Measurements from ENCODE around the gene CSF3. TPM values are rescaled to one million over a fixed set of nuclear protein-coding genes. Genes with fewer than 3 reads are reported as not detected.
A peak's percentile ranks its signal among the peaks of the same experiment; 100 is the strongest.

Gene CSF3
- total RNA-seq, 1 donor from 2014 or later = 1.9 TPM

- intact Hi-C loops (cut with DNase I) = no loop called here
- peaks cover 17% of the 10 kb centered on the region for H3K36me3 ChIP-seq
- no peak overlapping the region for H3K27ac ChIP-seq
- H3K4me3 ChIP-seq = no peak overlapping the region
- H3K4me1 ChIP-seq = peaks cover 31% of the 10 kb centered on the region
- no peaks in the 10 kb centered on the region for H3K9me3 ChIP-seq
- no peaks in the 10 kb centered on the region for H3K27me3 ChIP-seq (ENCODE audit: low read depth)
- DNase-seq = no peak
- no peak for TF ChIP-seq CTCF (IDR thresholded peaks at IDR 0.05)
- ATAC-seq = no peak
Measured at GRCh38 chr17:40056379-40057015, 41.3 kb downstream of the CSF3 start.

- intact Hi-C loops (cut with DNase I) = no loop called here
- peaks cover 33% of the 10 kb centered on the region for H3K4me1 ChIP-seq
- H3K27me3 ChIP-seq (ENCODE audit: low read depth) = no peaks in the 10 kb centered on the region
- H3K4me3 ChIP-seq = peak overlapping the region; percentile 7
- TF ChIP-seq CTCF (IDR thresholded peaks at IDR 0.05) = no peak
- DNase-seq (no peak), ATAC-seq (no peak)
- no peaks in the 10 kb centered on the region for H3K36me3 ChIP-seq
- H3K9me3 ChIP-seq = no peaks in the 10 kb centered on the region
- H3K27ac ChIP-seq = peak overlapping the region; percentile 77
Measured at GRCh38 chr17:40058186-40058784, 43.0 kb downstream of the CSF3 start.

- no peak overlapping the region for H3K4me3 ChIP-seq
- ATAC-seq (no peak), DNase-seq (no peak)
- no peak for TF ChIP-seq CTCF (IDR thresholded peaks at IDR 0.05)
- no peaks in the 10 kb centered on the region for H3K9me3 ChIP-seq
- H3K27me3 ChIP-seq (ENCODE audit: low read depth) = no peaks in the 10 kb centered on the region
- H3K36me3 ChIP-seq = no peaks in the 10 kb centered on the region
- peaks cover 30% of the 10 kb centered on the region for H3K4me1 ChIP-seq
- H3K27ac ChIP-seq = peak overlapping the region; percentile 77
- intact Hi-C loops (cut with DNase I) = no loop called here
Measured at GRCh38 chr17:40058865-40059264, 43.6 kb downstream of the CSF3 start.

GRCh38 chr17:40059729-40060475, 44.7 kb downstream of the CSF3 start:
- H3K27ac ChIP-seq = no peak overlapping the region
- no peaks in the 10 kb centered on the region for H3K36me3 ChIP-seq
- H3K9me3 ChIP-seq = no peaks in the 10 kb centered on the region
- H3K4me3 ChIP-seq = no peak overlapping the region
- ATAC-seq = no peak
- no peak for TF ChIP-seq CTCF (IDR thresholded peaks at IDR 0.05)
- DNase-seq = no peak
- no peaks in the 10 kb centered on the region for H3K27me3 ChIP-seq (ENCODE audit: low read depth)
- intact Hi-C loops (cut with DNase I) = no loop called here
- peaks cover 35% of the 10 kb centered on the region for H3K4me1 ChIP-seq

GRCh38 chr17:40060887-40061608, 45.8 kb downstream of the CSF3 start:
- Histone ChIP-seq H3K4me3 (no peak overlapping the region), H3K4me1 (peaks cover 45% of the 10 kb centered on the region), H3K27ac (no peak overlapping the region), H3K27me3 (ENCODE audit: low read depth) (no peaks in the 10 kb centered on the region), H3K36me3 (no peaks in the 10 kb centered on the region), H3K9me3 (no peaks in the 10 kb centered on the region)
- DNase-seq = peak; percentile 34
- ATAC-seq = no peak
- TF ChIP-seq CTCF (IDR thresholded peaks at IDR 0.05) = no peak
- intact Hi-C loops (cut with DNase I) = no loop called here
